ENCODE measurements around the gene FRMD3. TPM values are rescaled to one million over a fixed set of nuclear protein-coding genes. Genes with fewer than 3 reads are reported as not detected.

Gene FRMD3
- total and polyA plus RNA-seq, 7 donors = 8.5 to 182 (median 38.7) TPM

- WGBS, 3 donors = 55 to 76% (median 59%) methylated on average over 2 of the region's 2 CpGs
- no peaks in the 10 kb centered on the region for H3K27me3 ChIP-seq (ENCODE audit: insufficient read depth in 3 of 3, low read length in 2 of 3)
- ATAC-seq = no peak
- no peak overlapping the region for H3K27ac ChIP-seq
- H3K36me3 ChIP-seq (ENCODE audit: insufficient read depth in 1 of 2, low read depth in 1 of 2) = no peaks in the 10 kb centered on the region
- no peak for DNase-seq
- intact Hi-C loops (cut with DNase I) = no loop called here
- H3K9me3 ChIP-seq = no peaks in the 10 kb centered on the region
- H3K4me3 ChIP-seq = no peak overlapping the region
- no peaks in the 10 kb centered on the region for H3K4me1 ChIP-seq
- TF ChIP-seq CTCF (IDR thresholded peaks at IDR 0.05) = no peak
Measured at GRCh38 chr9:83401328-83401900, 136.8 kb downstream of the FRMD3 start.

GRCh38 chr9:83396813-83397212, 141.4 kb downstream of the FRMD3 start:
- no peaks in the 10 kb centered on the region for H3K9me3 ChIP-seq
- intact Hi-C loops (cut with DNase I) = no loop called here
- H3K4me1 ChIP-seq = no peaks in the 10 kb centered on the region
- H3K27ac ChIP-seq = no peak overlapping the region
- no peak for TF ChIP-seq CTCF (IDR thresholded peaks at IDR 0.05)
- WGBS, 3 donors = 92 to 95% (median 95%) methylated on average over 4 of the region's 4 CpGs
- no peaks in the 10 kb centered on the region for H3K36me3 ChIP-seq (ENCODE audit: insufficient read depth in 1 of 2, low read depth in 1 of 2)
- DNase-seq (no peak), ATAC-seq (no peak)
- H3K27me3 ChIP-seq (ENCODE audit: insufficient read depth in 3 of 3, low read length in 2 of 3) = no peaks in the 10 kb centered on the region
- H3K4me3 ChIP-seq = no peak overlapping the region

- intact Hi-C loops (cut with DNase I) = no loop called here
- Histone ChIP-seq H3K4me1 (no peaks in the 10 kb centered on the region), H3K27me3 (ENCODE audit: insufficient read depth in 3 of 3, low read length in 2 of 3) (no peaks in the 10 kb centered on the region), H3K9me3 (no peaks in the 10 kb centered on the region), H3K36me3 (ENCODE audit: insufficient read depth in 1 of 2, low read depth in 1 of 2) (no peaks in the 10 kb centered on the region), H3K27ac (no peak overlapping the region), H3K4me3 (no peak overlapping the region)
- ATAC-seq (no peak), DNase-seq (no peak)
- TF ChIP-seq CTCF (IDR thresholded peaks at IDR 0.05) = no peak
- 96 to 98% (median 97%) methylated on average over 6 of the region's 6 CpGs for WGBS, 3 donors
Measured at GRCh38 chr9:83396342-83396741, 141.9 kb downstream of the FRMD3 start.

GRCh38 chr9:83392228-83392627, 146.0 kb downstream of the FRMD3 start:
- no peak overlapping the region for H3K4me3 ChIP-seq
- intact Hi-C loops (cut with DNase I) = no loop called here
- H3K27me3 ChIP-seq (ENCODE audit: insufficient read depth in 3 of 3, low read length in 2 of 3) = no peaks in the 10 kb centered on the region
- H3K36me3 ChIP-seq (ENCODE audit: insufficient read depth in 1 of 2, low read depth in 1 of 2) = no peaks in the 10 kb centered on the region
- no peaks in the 10 kb centered on the region for H3K4me1 ChIP-seq
- TF ChIP-seq CTCF (IDR thresholded peaks at IDR 0.05) = no peak
- no peak for DNase-seq
- H3K27ac ChIP-seq = no peak overlapping the region
- no peak for ATAC-seq
- 83 to 89% (median 87%) methylated on average over 4 of the region's 4 CpGs for WGBS, 3 donors
- no peaks in the 10 kb centered on the region for H3K9me3 ChIP-seq

GRCh38 chr9:83388346-83388745, 149.9 kb downstream of the FRMD3 start:
- ATAC-seq = no peak
- 80 to 100% (median 92%) methylated on average over 1 of the region's 1 CpG for WGBS, 3 donors

More at GRCh38 chr9:83388346-83388745, 149.9 kb downstream of the FRMD3 start:
- DNase-seq = no peak
- no peak for TF ChIP-seq CTCF (IDR thresholded peaks at IDR 0.05)
- no peaks in the 10 kb centered on the region for H3K4me1 ChIP-seq
- H3K27me3 ChIP-seq (ENCODE audit: insufficient read depth in 3 of 3, low read length in 2 of 3) = no peaks in the 10 kb centered on the region
- H3K36me3 ChIP-seq (ENCODE audit: insufficient read depth in 1 of 2, low read depth in 1 of 2) = no peaks in the 10 kb centered on the region
- H3K4me3 ChIP-seq = no peak overlapping the region
- H3K9me3 ChIP-seq = no peaks in the 10 kb centered on the region
- H3K27ac ChIP-seq = no peak overlapping the region
- intact Hi-C loops (cut with DNase I) = no loop called here
